GM12874 (cell line): ENCODE measurements around the gene RAC2.

ENCODE experiments used
- TF ChIP-seq, protein P1 (sequence below): IDR thresholded peaks from 2 replicates; pipeline ENCODE4 v1.5.1; 2011; ENCODE audit warnings: low read depth, mild to moderate bottlenecking, control low read depth, low read length, moderate library complexity; ENCODE audit not compliant: insufficient read depth

The RAC2 gene

DNA sequence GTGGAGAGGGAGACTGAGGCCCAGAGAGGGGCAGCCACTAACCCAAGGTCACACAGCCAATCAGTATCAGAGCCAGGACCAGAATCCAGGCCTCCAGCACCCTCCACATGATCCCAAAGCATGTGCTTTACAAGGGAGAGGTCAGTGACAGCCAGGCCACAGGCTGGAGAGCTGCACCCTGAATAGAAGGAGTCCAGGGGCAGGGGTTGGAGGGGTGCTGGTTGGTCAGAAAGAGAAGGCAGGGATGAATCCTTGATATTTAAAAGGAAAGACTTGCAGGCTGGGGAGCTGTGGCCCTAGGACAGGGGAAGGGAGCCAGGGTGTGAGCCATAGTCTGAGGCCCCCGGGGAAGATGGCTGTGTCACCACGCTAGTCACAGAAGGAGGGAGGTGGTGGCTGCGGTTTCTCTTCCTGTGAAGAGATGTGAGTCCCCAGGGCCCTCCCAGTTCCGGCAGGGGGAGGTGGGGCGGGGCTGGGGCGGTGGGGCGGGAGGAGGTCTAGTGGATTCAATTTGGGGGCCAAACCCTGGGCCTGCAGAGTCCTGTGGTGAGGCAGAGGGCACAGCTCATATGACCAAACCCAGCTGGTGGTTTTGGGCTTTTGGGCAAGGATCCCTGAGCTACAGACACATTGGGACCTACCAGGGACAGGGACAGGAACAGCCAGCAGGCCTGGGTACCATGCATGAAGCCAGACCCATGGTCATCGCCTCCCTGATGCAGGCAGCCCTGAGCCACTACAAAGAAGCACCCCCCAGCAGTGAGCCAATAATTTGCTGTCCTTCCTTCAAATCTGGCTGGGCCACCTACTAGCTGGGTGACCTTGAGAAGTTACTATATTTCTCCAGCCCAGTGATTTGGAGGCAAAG, 14.0 kb downstream of the RAC2 start:
- TF ChIP-seq, protein P1, sequence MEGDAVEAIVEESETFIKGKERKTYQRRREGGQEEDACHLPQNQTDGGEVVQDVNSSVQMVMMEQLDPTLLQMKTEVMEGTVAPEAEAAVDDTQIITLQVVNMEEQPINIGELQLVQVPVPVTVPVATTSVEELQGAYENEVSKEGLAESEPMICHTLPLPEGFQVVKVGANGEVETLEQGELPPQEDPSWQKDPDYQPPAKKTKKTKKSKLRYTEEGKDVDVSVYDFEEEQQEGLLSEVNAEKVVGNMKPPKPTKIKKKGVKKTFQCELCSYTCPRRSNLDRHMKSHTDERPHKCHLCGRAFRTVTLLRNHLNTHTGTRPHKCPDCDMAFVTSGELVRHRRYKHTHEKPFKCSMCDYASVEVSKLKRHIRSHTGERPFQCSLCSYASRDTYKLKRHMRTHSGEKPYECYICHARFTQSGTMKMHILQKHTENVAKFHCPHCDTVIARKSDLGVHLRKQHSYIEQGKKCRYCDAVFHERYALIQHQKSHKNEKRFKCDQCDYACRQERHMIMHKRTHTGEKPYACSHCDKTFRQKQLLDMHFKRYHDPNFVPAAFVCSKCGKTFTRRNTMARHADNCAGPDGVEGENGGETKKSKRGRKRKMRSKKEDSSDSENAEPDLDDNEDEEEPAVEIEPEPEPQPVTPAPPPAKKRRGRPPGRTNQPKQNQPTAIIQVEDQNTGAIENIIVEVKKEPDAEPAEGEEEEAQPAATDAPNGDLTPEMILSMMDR, result no peak

DNA sequence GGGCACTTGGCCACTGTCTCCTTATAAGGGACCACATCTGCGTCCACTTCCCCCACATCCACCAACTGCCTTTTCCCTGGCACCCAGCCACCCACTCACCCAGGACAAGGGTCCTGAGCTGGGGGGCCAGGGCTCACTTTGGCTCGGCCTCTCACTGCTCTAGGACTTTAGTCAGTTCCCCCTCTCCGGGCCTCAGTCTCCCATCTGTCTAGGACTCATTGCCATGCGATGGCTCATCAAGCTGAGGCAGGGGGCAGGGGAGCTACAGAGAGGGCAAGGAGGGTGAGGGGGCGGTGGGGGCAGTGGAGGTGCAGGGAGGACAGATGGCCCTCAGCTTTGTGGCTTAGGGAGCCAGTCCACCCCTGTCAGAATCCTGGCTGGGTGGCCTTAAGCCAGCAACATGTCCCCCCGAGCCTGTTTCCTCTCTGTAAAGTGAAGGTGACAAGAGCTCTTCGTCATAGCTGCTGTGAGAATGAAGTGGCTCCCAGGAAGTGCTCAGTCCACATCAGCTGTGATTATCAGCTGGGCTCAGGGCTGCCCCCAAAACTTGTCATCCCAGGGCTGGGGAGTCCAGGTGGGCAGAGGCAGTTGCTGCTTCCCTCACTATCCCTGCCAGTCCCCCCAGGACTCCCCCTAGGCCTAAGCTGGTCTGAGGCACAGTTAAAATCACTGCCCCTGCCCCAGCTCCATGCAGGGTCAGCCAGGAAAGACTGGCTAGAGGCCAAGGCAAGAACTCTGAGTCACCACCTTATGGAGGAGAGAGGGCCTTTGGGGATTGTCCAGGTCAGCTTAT, 14.9 kb downstream of the RAC2 start:
- TF ChIP-seq, protein P1, result no peak

DNA sequence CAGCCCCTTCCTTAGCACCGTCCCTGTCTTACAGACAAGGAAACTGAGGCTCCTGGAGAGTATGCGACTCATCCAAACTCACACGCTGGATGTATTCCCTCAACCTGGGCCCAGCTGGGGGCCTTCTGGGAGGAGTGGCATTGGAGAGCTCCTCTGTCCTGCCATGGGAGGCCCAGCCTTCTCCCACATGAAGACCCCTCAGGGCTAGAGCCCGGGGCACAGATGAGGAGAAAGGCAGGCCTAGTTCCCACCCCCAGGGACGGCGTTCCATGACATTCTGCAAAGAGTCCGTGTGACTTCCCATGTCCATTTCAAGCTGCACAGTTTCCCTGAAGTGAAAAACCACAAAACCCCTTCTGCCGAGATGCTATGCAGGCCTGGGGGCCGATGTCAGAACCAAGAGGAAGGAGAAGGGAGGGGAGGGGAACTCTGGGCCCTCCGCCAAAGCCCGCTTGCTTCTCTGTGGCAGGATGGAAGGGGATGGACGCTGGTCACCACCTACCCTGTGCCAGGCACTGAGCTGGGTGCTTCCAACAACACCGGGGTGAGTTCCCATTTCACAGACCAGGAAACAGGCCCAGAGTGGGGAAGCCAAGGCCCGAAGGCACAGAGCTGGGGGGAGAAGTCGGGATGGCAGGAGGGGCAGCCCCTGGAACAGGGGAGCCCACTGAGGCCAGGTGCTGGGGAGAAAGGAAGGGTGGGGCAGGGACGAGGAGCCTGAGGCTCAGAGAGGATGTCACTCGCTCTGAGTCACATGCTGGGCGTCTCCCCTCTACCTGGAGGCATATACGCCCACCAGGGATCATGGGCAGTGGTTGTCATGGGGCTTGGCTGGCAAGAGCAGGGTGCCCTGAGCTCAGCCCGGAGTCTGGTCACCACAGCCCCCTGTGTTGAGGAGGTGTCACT, 15.7 kb downstream of the RAC2 start:
- TF ChIP-seq, protein P1, result no peak

DNA sequence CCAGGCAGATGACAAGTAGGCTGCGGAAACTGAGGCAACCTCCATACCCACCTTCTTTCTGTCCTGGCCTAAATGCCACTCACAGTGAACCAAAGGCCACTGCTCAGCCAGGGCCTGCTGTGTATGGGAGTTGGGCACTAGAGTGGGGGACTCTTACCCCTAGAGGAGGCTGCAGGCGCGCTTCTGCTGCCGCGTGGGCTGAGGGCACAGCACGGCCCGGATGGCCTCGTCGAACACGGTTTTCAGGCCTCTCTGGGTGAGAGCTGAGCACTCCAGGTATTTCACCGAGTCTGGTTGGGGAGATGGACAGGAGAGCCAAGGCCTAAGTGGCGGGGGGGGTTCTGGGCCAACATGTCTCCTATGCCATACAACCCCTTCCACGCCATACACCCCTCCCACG, 17.6 kb downstream of the RAC2 start:
- TF ChIP-seq, protein P1, result no peak

DNA sequence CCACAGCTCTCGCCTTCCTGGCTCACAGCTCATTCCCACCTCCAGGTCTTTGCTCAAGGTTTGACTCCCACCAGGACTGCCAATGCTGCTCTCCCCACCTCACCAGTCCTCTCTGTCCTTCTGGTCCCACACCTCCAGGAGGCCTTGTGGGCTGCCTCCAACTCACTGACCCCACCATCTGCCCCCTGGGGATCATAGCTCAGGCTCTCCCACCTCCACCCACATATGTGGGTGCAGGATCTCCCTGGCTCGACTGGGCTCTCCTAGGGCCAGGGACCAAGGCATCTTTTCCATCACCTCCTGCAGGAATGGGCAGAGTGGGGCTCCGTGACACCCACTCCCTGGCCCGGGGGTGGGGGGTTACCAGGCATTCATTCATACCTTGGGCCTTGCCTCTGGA, 18.0 kb downstream of the RAC2 start:
- TF ChIP-seq, protein P1, result no peak

DNA sequence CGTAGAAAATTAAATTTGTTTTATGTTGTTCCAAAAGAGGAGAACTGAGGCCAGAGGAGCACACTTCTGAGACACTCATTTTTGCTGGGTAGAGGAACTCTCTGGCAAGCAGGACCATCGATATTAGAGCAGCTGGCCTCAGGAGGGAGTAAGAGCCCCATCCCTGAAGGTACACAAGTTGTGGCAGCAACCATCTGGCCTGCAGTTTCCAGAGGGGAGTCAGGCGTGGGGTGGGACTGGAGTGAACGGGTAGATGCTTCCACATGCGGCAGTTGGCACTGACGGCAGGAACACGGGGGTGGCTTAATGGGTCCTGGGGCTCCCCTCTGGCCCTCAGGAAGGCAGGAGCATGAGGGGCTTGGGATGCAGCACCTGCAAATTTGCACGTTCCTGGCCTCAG, 18.6 kb downstream of the RAC2 start:
- TF ChIP-seq, protein P1, result 0 out of 2 replicates have a peak, but pooled peaks have one; percentile 6
